Measurements from ENCODE around the gene CYP4F12. TPM values are rescaled to one million over a fixed set of nuclear protein-coding genes. Genes with fewer than 3 reads are reported as not detected.

Gene CYP4F12
- total and polyA plus RNA-seq, 2 of the 8 experiments (the other 6 are each of a cell fraction or from before 2014, with no cell fraction given) = not detected

GRCh38 chr19:15673176-15673654 lies 328 bp downstream of the CYP4F12 start:
- peaks cover 51 to 80% of the 10 kb centered on the region in 2 experiments for H3K9me3 ChIP-seq (ENCODE audit: insufficient read depth in 2 of 2, low read depth in 1 of 2, low read length in 1 of 2)
- TF ChIP-seq EP300 (IDR thresholded peaks at IDR 0.05; ENCODE audit: borderline replicate concordance in 1 of 2, low read depth in 2 of 2, low read length in 2 of 2) (no peak), RAD21 (IDR thresholded peaks at IDR 0.05 in 1 of 2, conservative IDR thresholded peaks at IDR 0.05 in 1 of 2; ENCODE audit: low read depth in 2 of 2, low read length in 2 of 2) (no peak)
- no peak overlapping the region for H3K27ac ChIP-seq (ENCODE audit: low read depth, low read length)
- no peak overlapping the region for H3K9ac ChIP-seq (replicated peaks in 1 of 4; ENCODE audit: extremely low read depth in 1 of 4, low read depth in 3 of 4, low read length in 3 of 4)
- WGBS, 2 experiments (ENCODE audit: extremely low coverage in 1 of 2, insufficient coverage in 1 of 2, insufficient read length in 1 of 2, insufficient replicate concordance in 2 of 2, low coverage in 1 of 2, low lambda C conversion rate in 2 of 2, missing lambda C conversion rate in 1 of 2) = 34% methylated on average over 9 of the region's 9 CpGs; no CpG with 5 or more reads in 1 of the 2 experiments
- no peak for FAIRE-seq
- H2AFZ ChIP-seq (ENCODE audit: low read length) = no peak overlapping the region
- H3K4me3 ChIP-seq (ENCODE audit: extremely low read depth in 1 of 4, insufficient read depth in 2 of 4, low read depth in 3 of 4, low read length in 4 of 4) = no peak overlapping the region
- no peak overlapping the region for H2BK20ac ChIP-seq (ENCODE audit: low read length)
- H2BK120ac ChIP-seq (replicated peaks; ENCODE audit: low read depth, low read length) = no peak overlapping the region
- no peaks in the 10 kb centered on the region for H3K27me3 ChIP-seq (replicated peaks in 1 of 4; ENCODE audit: control insufficient read depth in 3 of 4, extremely low read depth in 1 of 4, insufficient read depth in 3 of 4, low read length in 3 of 4)
- ChIA-PET POLR2A (ENCODE audit: partially characterized antibody) (no interaction called here), CTCF (ENCODE audit: partially characterized antibody) (no interaction called here)
- H3K79me1 ChIP-seq (ENCODE audit: low read depth, low read length) = no peaks in the 10 kb centered on the region
- H3K56ac ChIP-seq (replicated peaks; ENCODE audit: insufficient read length, low read depth, low read length) = no peak overlapping the region
- no peak overlapping the region for H2BK15ac ChIP-seq (ENCODE audit: low read length)
- H3K23ac ChIP-seq (ENCODE audit: insufficient read length) = no peak overlapping the region
- no peak overlapping the region for H4K8ac ChIP-seq (ENCODE audit: extremely low read depth, insufficient read depth, low read length)
- H3K36me3 ChIP-seq (ENCODE audit: control insufficient read depth in 2 of 4, insufficient read depth in 4 of 4, low read length in 3 of 4) = no peaks in the 10 kb centered on the region
- H3K4ac ChIP-seq (replicated peaks; ENCODE audit: insufficient read length, low read depth, low read length) = no peak overlapping the region
- H4K91ac ChIP-seq (replicated peaks; ENCODE audit: insufficient read length, low read length) = no peak overlapping the region
- no peaks in the 10 kb centered on the region for H3K79me2 ChIP-seq (ENCODE audit: control insufficient read depth in 1 of 2, insufficient read depth in 2 of 2, low read length in 2 of 2)
- no peak overlapping the region for H2BK12ac ChIP-seq (ENCODE audit: low read depth, low read length)
- H3K14ac ChIP-seq (ENCODE audit: insufficient read length) = no peak overlapping the region
- no peak for DNase-seq (ENCODE audit: low read depth in 1 of 2, low spot score in 2 of 2)
- no peaks in the 10 kb centered on the region; the same call in 1 of the 2 replicates for H3K23me2 ChIP-seq (ENCODE audit: low read depth, low read length)
- H4K20me1 ChIP-seq (replicated peaks in 1 of 2; ENCODE audit: control insufficient read depth in 1 of 2, insufficient read depth in 2 of 2, low read length in 2 of 2) = no peaks in the 10 kb centered on the region
- no peak overlapping the region for H2AK5ac ChIP-seq (ENCODE audit: low read depth, low read length)
- no peaks in the 10 kb centered on the region for H3K4me1 ChIP-seq (replicated peaks in 1 of 4; ENCODE audit: control insufficient read depth in 3 of 4, insufficient read depth in 4 of 4, low read length in 3 of 4)
- H3K18ac ChIP-seq (ENCODE audit: extremely low read depth, low read length) = no peak overlapping the region
- H3K4me2 ChIP-seq (ENCODE audit: insufficient read depth in 1 of 2, low read depth in 2 of 2, low read length in 2 of 2) = no peak overlapping the region
- H2BK5ac ChIP-seq (ENCODE audit: low read depth, low read length) = no peak overlapping the region
- no peak overlapping the region for H4K5ac ChIP-seq (ENCODE audit: insufficient read length, low read depth, low read length)
